ENCODE results near the gene NPM1. TPM values are rescaled to one million over a fixed set of nuclear protein-coding genes. Genes with fewer than 3 reads are reported as not detected.
"Not testable (repeated sequence)": the region's sequence is repeated elsewhere in the genome, so short reads cannot be mapped to it uniquely, and the experiment has no call there.

NPM1 gene
- total RNA-seq, 1 experiment from 2014 or later = 3,122 TPM

- H3K27ac Mint-ChIP-seq = peak overlapping the region in 1 of 3 experiments; percentile 61; a peak in 2 of 7 replicates
- no peak overlapping the region for H2BK15ac ChIP-seq (ENCODE audit: low read depth, low read length)
- H2BK120ac ChIP-seq (ENCODE audit: low read depth, low read length, poor library complexity, severe bottlenecking) = no peak overlapping the region
- H3K56ac ChIP-seq (ENCODE audit: insufficient read length, low read depth, low read length) = no peak overlapping the region
- H2BK5ac ChIP-seq (ENCODE audit: insufficient read length, low read length) = no peak overlapping the region
- H3K9me3 ChIP-seq (ENCODE audit: control insufficient read depth, low read depth, low read length) = no peaks in the 10 kb centered on the region
- no peak for DNase-seq
- H4K5ac ChIP-seq (ENCODE audit: insufficient read length, low read depth, low read length) = no peak overlapping the region
- no CpG with 5 or more reads among the region's 3 CpGs for WGBS (ENCODE audit: extremely low coverage, insufficient read length, low lambda C conversion rate)
- H3K9me3 Mint-ChIP-seq = no peaks in the 10 kb centered on the region
- no peak for TF ChIP-seq CTCF (conservative IDR thresholded peaks at IDR 0.05)
- H3K23me2 ChIP-seq (ENCODE audit: insufficient read length, low read depth, low read length, poor library complexity, severe bottlenecking) = no peaks in the 10 kb centered on the region
- no peak overlapping the region for H3K18ac ChIP-seq (ENCODE audit: insufficient read length, low read depth, low read length)
- no peak overlapping the region for H3K9ac ChIP-seq (ENCODE audit: extremely low read depth, insufficient read length, low read length)
- no peak overlapping the region for H3K4ac ChIP-seq (ENCODE audit: low read depth, low read length)
- no peak overlapping the region for H2AFZ ChIP-seq (ENCODE audit: low read length)
- H3K4me1 Mint-ChIP-seq = peaks cover 5 to 8% of the 10 kb centered on the region in 2 experiments; a peak in 3 of 4 replicates
- H3K23ac ChIP-seq (ENCODE audit: insufficient read length, low read depth, low read length) = no peak overlapping the region
- H3T11ph ChIP-seq (ENCODE audit: low read length) = no peak overlapping the region
- H2BK12ac ChIP-seq (ENCODE audit: insufficient read length, low read depth, low read length) = no peak overlapping the region
- no peaks in the 10 kb centered on the region for H4K20me1 ChIP-seq (ENCODE audit: control insufficient read depth, insufficient read depth, insufficient read length)
- H3K36me3 Mint-ChIP-seq (ENCODE audit: insufficient read depth in 1 of 3, low read depth in 3 of 3) = peaks cover 31 to 56% (median 48%) of the 10 kb centered on the region in 3 experiments
- H3K4me1 ChIP-seq (ENCODE audit: insufficient read depth, low read length) = no peaks in the 10 kb centered on the region
- no peak overlapping the region for H3K4me2 ChIP-seq (ENCODE audit: insufficient read depth, insufficient read length, low read length)
- no peak overlapping the region for H2BK20ac ChIP-seq (ENCODE audit: low read depth, low read length, poor library complexity, severe bottlenecking)
- H3K79me1 ChIP-seq (ENCODE audit: insufficient read depth, low read depth, low read length, poor library complexity, severe bottlenecking) = peaks cover 3% of the 10 kb centered on the region
- no peak overlapping the region for H3K27ac ChIP-seq (ENCODE audit: insufficient read length, low read depth, low read length)
- no peak overlapping the region for H3K4me3 Mint-ChIP-seq
- no peak overlapping the region for H2AK5ac ChIP-seq (ENCODE audit: insufficient read length, low read length)
- H3K79me2 ChIP-seq (ENCODE audit: insufficient read depth, low read length) = peaks cover 3% of the 10 kb centered on the region; the same call in 1 of the 2 replicates
- peaks cover 4% of the 10 kb centered on the region for H3K27me3 Mint-ChIP-seq (ENCODE audit: low read depth)
- no peak overlapping the region for H3K14ac ChIP-seq (ENCODE audit: insufficient read depth, low read length)
- H3K27me3 ChIP-seq (ENCODE audit: insufficient read depth, low read length) = no peaks in the 10 kb centered on the region
- no peak overlapping the region for H4K8ac ChIP-seq (replicated peaks; ENCODE audit: insufficient read length, low read depth, low read length)
- H4K91ac ChIP-seq (ENCODE audit: insufficient read length, low read depth, low read length) = no peak overlapping the region
Observed at GRCh38 chr5:171413153-171413910, 25.7 kb downstream of the NPM1 start.

- H3K4ac ChIP-seq (ENCODE audit: low read depth, low read length); DNase-seq; H2BK12ac ChIP-seq (ENCODE audit: insufficient read length, low read depth, low read length); H3K9me3 ChIP-seq (ENCODE audit: control insufficient read depth, low read depth, low read length); H3K14ac ChIP-seq (ENCODE audit: insufficient read depth, low read length); H2BK20ac ChIP-seq (ENCODE audit: low read depth, low read length, poor library complexity, severe bottlenecking); H4K91ac ChIP-seq (ENCODE audit: insufficient read length, low read depth, low read length); H3K27me3 ChIP-seq (ENCODE audit: insufficient read depth, low read length); H3K79me1 ChIP-seq (ENCODE audit: insufficient read depth, low read depth, low read length, poor library complexity, severe bottlenecking); H3K23ac ChIP-seq (ENCODE audit: insufficient read length, low read depth, low read length); H3K4me2 ChIP-seq (ENCODE audit: insufficient read depth, insufficient read length, low read length); H2BK120ac ChIP-seq (ENCODE audit: low read depth, low read length, poor library complexity, severe bottlenecking); H2AFZ ChIP-seq (ENCODE audit: low read length); H3K9ac ChIP-seq (ENCODE audit: extremely low read depth, insufficient read length, low read length); H2BK5ac ChIP-seq (ENCODE audit: insufficient read length, low read length); H3K27ac ChIP-seq (ENCODE audit: insufficient read length, low read depth, low read length); H3K4me1 ChIP-seq (ENCODE audit: insufficient read depth, low read length); H3K4me3 Mint-ChIP-seq; H3K23me2 ChIP-seq (ENCODE audit: insufficient read length, low read depth, low read length, poor library complexity, severe bottlenecking); H2BK15ac ChIP-seq (ENCODE audit: low read depth, low read length); H4K5ac ChIP-seq (ENCODE audit: insufficient read length, low read depth, low read length); H2AK5ac ChIP-seq (ENCODE audit: insufficient read length, low read length); H4K20me1 ChIP-seq (ENCODE audit: control insufficient read depth, insufficient read depth, insufficient read length); H4K8ac ChIP-seq (replicated peaks; ENCODE audit: insufficient read length, low read depth, low read length); H3T11ph ChIP-seq (ENCODE audit: low read length); H3K9me3 Mint-ChIP-seq; H3K18ac ChIP-seq (ENCODE audit: insufficient read length, low read depth, low read length); H3K79me2 ChIP-seq (ENCODE audit: insufficient read depth, low read length); H3K56ac ChIP-seq (ENCODE audit: insufficient read length, low read depth, low read length): not testable (repeated sequence)
- peaks cover 10% of the 10 kb centered on the region for H3K27me3 Mint-ChIP-seq (ENCODE audit: low read depth)
- H3K4me1 Mint-ChIP-seq = peaks cover 7 to 10% of the 10 kb centered on the region in 2 experiments; a peak in 3 of 4 replicates
- H3K36me3 Mint-ChIP-seq (ENCODE audit: insufficient read depth in 1 of 3, low read depth in 3 of 3) = peaks cover 26 to 50% (median 42%) of the 10 kb centered on the region in 3 experiments
- no CpG with 5 or more reads among the region's 5 CpGs for WGBS (ENCODE audit: extremely low coverage, insufficient read length, low lambda C conversion rate)
- peak overlapping the region in 1 of 3 experiments; percentile 66; a peak in 2 of 7 replicates for H3K27ac Mint-ChIP-seq
Observed at GRCh38 chr5:171413993-171414392, 26.3 kb downstream of the NPM1 start.
